Neural progenitor cell (in vitro differentiated cells): ENCODE measurements around the gene RNF144B.

Experiments used
- CTCF ChIP-seq: fragments of 200-600 bp; sonication (generic); IDR thresholded peaks from 2 replicates; pipeline ENCODE4 v1.5.1; 2017; ENCODE audit warnings: antibody characterized with exemption, mild to moderate bottlenecking
- EZH2phosphoT487 ChIP-seq: fragments of 200-600 bp; sonication (generic); IDR thresholded peaks from 2 replicates; pipeline ENCODE4 v1.6.1; 2017; ENCODE audit warnings: antibody characterized with exemption

- no peak for TF ChIP-seq CTCF
- TF ChIP-seq EZH2phosphoT487, result no peak
These were observed 52.4 kb downstream of the RNF144B start for GRCh38 chr6:18439581-18439980.
